MM.1S (cell line): ENCODE measurements around the gene CTSL.

Experiments used
- CTCF ChIP-seq: fragments of 300-600 bp; sonication (generic); IDR thresholded peaks from 2 replicates; pipeline ENCODE4 v1.5.1; 2016; ENCODE audit warnings: antibody characterized with exemption, low read length, mixed read lengths
- EZH2 ChIP-seq: fragments of 300-600 bp; sonication (generic); optimal IDR thresholded peaks from 2 replicates; pipeline ENCODE3; 2017; ENCODE audit warnings: low read depth, mild to moderate bottlenecking, antibody characterized with exemption, low read length, mixed read lengths
- EZH2phosphoT487 ChIP-seq: fragments of 300-600 bp; sonication (generic); IDR thresholded peaks from 2 replicates; pipeline ENCODE4 v1.6.1; 2018; ENCODE audit warnings: antibody characterized with exemption, low read length

- TF ChIP-seq CTCF (no peak), EZH2 (no peak), EZH2phosphoT487 (no peak)
These were observed 31.6 kb upstream of the CTSL start for GRCh38 chr9:87694236-87694755.
